WTC11 (cell line): ENCODE data around the gene TNNC2.

ENCODE experiments used
- ELF4 ChIP-seq: sonication (generic); formaldehyde crosslinking; IDR thresholded peaks from 2 replicates; pipeline ENCODE4 v1.8.1; 2022; ENCODE audit warnings: low read depth, mild to moderate bottlenecking, moderate library complexity, missing genetic modification reagents
- ETV6 ChIP-seq: sonication (generic); formaldehyde crosslinking; IDR thresholded peaks from 2 replicates; pipeline ENCODE4 v1.8.1; 2022; ENCODE audit warnings: mild to moderate bottlenecking, missing genetic modification reagents
- HMGXB4 ChIP-seq: sonication (generic); formaldehyde crosslinking; IDR thresholded peaks from 2 replicates; pipeline ENCODE4 v1.8.1; 2023; ENCODE audit warnings: mild to moderate bottlenecking, moderate library complexity, missing genetic modification reagents
- MYBL2 ChIP-seq: sonication (generic); formaldehyde crosslinking; IDR thresholded peaks from 2 replicates; pipeline ENCODE4 v1.8.1; 2023; ENCODE audit warnings: mild to moderate bottlenecking, moderate library complexity, missing genetic modification reagents
- NR1H2 ChIP-seq: sonication (generic); formaldehyde crosslinking; IDR thresholded peaks from 2 replicates; pipeline ENCODE4 v1.9.0; 2021; ENCODE audit warnings: mild to moderate bottlenecking, moderate library complexity, missing genetic modification reagents
- PRDM15 ChIP-seq: sonication (generic); formaldehyde crosslinking; IDR thresholded peaks from 2 replicates; pipeline ENCODE4 v1.8.0; 2022; ENCODE audit warnings: missing genetic modification reagents
- SP1 ChIP-seq: sonication (generic); formaldehyde crosslinking; conservative IDR thresholded peaks from 2 replicates; pipeline ENCODE4 v1.8.1; 2022; ENCODE audit warnings: missing genetic modification reagents
- ZNF512 ChIP-seq: sonication (generic); formaldehyde crosslinking; IDR thresholded peaks from 2 replicates; pipeline ENCODE4 v1.8.1; 2022; ENCODE audit warnings: missing genetic modification reagents, borderline replicate concordance
- TF ChIP-seq, protein P1 (sequence below): fragments of 200-600 bp; IDR thresholded peaks from 2 replicates; pipeline ENCODE4 v1.8.0; 2022; ENCODE audit warnings: antibody characterized with exemption
- TF ChIP-seq, protein P2 (sequence below): fragments of 250-450 bp; sonication (Bioruptor Pico); IDR thresholded peaks from 2 replicates; pipeline ENCODE4 v2.1.2; 2022; ENCODE audit warnings: mild to moderate bottlenecking, moderate library complexity

- TF ChIP-seq ZNF512 (CRISPR knock-in tag) = no peak
- TF ChIP-seq ETV6 (CRISPR knock-in tag) = no peak
- no peak for TF ChIP-seq ELF4
- TF ChIP-seq, protein P1, sequence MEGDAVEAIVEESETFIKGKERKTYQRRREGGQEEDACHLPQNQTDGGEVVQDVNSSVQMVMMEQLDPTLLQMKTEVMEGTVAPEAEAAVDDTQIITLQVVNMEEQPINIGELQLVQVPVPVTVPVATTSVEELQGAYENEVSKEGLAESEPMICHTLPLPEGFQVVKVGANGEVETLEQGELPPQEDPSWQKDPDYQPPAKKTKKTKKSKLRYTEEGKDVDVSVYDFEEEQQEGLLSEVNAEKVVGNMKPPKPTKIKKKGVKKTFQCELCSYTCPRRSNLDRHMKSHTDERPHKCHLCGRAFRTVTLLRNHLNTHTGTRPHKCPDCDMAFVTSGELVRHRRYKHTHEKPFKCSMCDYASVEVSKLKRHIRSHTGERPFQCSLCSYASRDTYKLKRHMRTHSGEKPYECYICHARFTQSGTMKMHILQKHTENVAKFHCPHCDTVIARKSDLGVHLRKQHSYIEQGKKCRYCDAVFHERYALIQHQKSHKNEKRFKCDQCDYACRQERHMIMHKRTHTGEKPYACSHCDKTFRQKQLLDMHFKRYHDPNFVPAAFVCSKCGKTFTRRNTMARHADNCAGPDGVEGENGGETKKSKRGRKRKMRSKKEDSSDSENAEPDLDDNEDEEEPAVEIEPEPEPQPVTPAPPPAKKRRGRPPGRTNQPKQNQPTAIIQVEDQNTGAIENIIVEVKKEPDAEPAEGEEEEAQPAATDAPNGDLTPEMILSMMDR = no peak
- no peak for TF ChIP-seq HMGXB4
- no peak for TF ChIP-seq NR1H2 (CRISPR knock-in tag)
- no peak for TF ChIP-seq MYBL2
- TF ChIP-seq, protein P2, sequence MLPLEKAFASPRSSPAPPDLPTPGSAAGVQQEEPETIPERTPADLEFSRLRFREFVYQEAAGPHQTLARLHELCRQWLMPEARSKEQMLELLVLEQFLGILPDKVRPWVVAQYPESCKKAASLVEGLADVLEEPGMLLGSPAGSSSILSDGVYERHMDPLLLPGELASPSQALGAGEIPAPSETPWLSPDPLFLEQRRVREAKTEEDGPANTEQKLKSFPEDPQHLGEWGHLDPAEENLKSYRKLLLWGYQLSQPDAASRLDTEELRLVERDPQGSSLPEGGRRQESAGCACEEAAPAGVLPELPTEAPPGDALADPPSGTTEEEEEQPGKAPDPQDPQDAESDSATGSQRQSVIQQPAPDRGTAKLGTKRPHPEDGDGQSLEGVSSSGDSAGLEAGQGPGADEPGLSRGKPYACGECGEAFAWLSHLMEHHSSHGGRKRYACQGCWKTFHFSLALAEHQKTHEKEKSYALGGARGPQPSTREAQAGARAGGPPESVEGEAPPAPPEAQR = no peak
- TF ChIP-seq SP1 (CRISPR knock-in tag) = no peak
- no peak for TF ChIP-seq PRDM15
Observed at GRCh38 chr20:45861221-45862075, 34.3 kb upstream of the TNNC2 start.
